Lower lobe of right lung (tissue), 2 donors: ENCODE data around the gene RAPGEF5. TPM values are rescaled to one million over a fixed set of nuclear protein-coding genes. Genes with fewer than 3 reads are reported as not detected.

ENCODE experiments used
- ATAC-seq, 2 donors: fragments of 200-7000 bp; cut with Tn5 transposase; one replicate each; pipeline ENCODE4 v1.9.1; 2020 to 2022; ENCODE audit warnings: mild to moderate bottlenecking in 2 of 2, moderate library complexity in 2 of 2
- DNase-seq: peaks from one replicate; pipeline ENCODE4 v3.0.0-alpha.2; 2020
- H3K27ac ChIP-seq: fragments of 200-600 bp; one replicate; pipeline ENCODE4 v1.8.0; 2022
- H3K27me3 ChIP-seq: fragments of 200-600 bp; one replicate; pipeline ENCODE4 v1.8.0; 2022; ENCODE audit warnings: low read depth
- H3K36me3 ChIP-seq: fragments of 200-600 bp; one replicate; pipeline ENCODE4 v1.8.0; 2022; ENCODE audit warnings: mild to moderate bottlenecking
- H3K4me1 ChIP-seq: fragments of 200-600 bp; one replicate; pipeline ENCODE4 v1.8.0; 2022
- H3K4me3 ChIP-seq: fragments of 200-600 bp; one replicate; pipeline ENCODE4 v1.8.0; 2022; ENCODE audit warnings: mild to moderate bottlenecking
- H3K9me3 ChIP-seq: fragments of 200-600 bp; one replicate; pipeline ENCODE4 v1.8.0; 2022
- intact Hi-C: fragments of 100-400 bp; cut with DNase I; formaldehyde crosslinking; loops from one replicate; pipeline ENCODE4 v1.11.0; 2022
- total RNA-seq: library from RNA; stranded (reverse); fragmentation: NEBNext Ultra II Directional; extraction: Animal tissue kit (Norgen Biotek cat#: 25700); gene quantifications from one replicate; pipeline ENCODE4 v1.2.1, GENCODE V29; 2021
- TF ChIP-seq, protein P1 (sequence below): fragments of 200-600 bp; IDR thresholded peaks from one replicate; pipeline ENCODE4 v1.8.0; 2022; ENCODE audit warnings: antibody characterized with exemption, mild to moderate bottlenecking
- donor health status: DM: no; HTN: yes; CAD: no; lungs with severe emphysema.

RAPGEF5 gene
- total RNA-seq, 1 donor from 2014 or later, result 85.1 TPM

- no peak for ATAC-seq
- H3K9me3 ChIP-seq, result peaks cover 6% of the 10 kb centered on the region
- DNase-seq, result no peak
These were observed 8.6 kb downstream of the RAPGEF5 start for GRCh38 chr7:22348379-22348778.

GRCh38 chr7:22346383-22347107 is 10.4 kb downstream of the RAPGEF5 start:
- no peak for DNase-seq
- Histone ChIP-seq H3K9me3 (no peaks in the 10 kb centered on the region), H3K4me1 (peaks cover 8% of the 10 kb centered on the region), H3K36me3 (no peaks in the 10 kb centered on the region), H3K27ac (no peak overlapping the region), H3K4me3 (no peak overlapping the region), H3K27me3 (no peaks in the 10 kb centered on the region)
- intact Hi-C loops, result no loop called here
- TF ChIP-seq, protein P1, sequence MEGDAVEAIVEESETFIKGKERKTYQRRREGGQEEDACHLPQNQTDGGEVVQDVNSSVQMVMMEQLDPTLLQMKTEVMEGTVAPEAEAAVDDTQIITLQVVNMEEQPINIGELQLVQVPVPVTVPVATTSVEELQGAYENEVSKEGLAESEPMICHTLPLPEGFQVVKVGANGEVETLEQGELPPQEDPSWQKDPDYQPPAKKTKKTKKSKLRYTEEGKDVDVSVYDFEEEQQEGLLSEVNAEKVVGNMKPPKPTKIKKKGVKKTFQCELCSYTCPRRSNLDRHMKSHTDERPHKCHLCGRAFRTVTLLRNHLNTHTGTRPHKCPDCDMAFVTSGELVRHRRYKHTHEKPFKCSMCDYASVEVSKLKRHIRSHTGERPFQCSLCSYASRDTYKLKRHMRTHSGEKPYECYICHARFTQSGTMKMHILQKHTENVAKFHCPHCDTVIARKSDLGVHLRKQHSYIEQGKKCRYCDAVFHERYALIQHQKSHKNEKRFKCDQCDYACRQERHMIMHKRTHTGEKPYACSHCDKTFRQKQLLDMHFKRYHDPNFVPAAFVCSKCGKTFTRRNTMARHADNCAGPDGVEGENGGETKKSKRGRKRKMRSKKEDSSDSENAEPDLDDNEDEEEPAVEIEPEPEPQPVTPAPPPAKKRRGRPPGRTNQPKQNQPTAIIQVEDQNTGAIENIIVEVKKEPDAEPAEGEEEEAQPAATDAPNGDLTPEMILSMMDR, result no peak
- ATAC-seq, result peak; percentile 89 to 94

More at GRCh38 chr7:22348379-22348778, 8.6 kb downstream of the RAPGEF5 start:
- Histone ChIP-seq H3K27me3 (no peaks in the 10 kb centered on the region), H3K36me3 (no peaks in the 10 kb centered on the region), H3K27ac (no peak overlapping the region), H3K4me1 (peaks cover 8% of the 10 kb centered on the region), H3K4me3 (no peak overlapping the region)
- intact Hi-C loops, result no loop called here
- TF ChIP-seq, protein P1, result no peak

DNA sequence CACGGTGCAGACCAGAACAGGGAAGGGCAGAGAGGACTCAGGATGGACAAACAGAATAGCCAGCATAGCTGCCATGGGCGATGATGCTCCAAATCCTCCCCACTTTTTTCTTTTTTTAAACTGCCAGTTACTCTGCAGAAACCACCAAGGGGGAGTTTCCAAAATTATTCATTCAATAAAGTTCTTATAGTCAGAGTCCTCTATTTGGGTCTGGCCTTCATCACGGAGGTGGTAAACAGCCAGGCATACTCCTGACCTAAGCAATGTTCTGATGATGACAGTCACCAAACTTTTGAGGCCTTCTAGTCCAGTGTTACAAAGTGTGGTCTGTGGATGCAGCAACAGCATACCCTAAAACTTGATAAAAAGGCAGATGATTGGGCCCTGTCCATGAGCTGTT is 12.3 kb downstream of the RAPGEF5 start:
- Histone ChIP-seq H3K27ac (no peak overlapping the region), H3K36me3 (no peaks in the 10 kb centered on the region), H3K9me3 (no peaks in the 10 kb centered on the region), H3K27me3 (no peaks in the 10 kb centered on the region), H3K4me3 (no peak overlapping the region), H3K4me1 (no peaks in the 10 kb centered on the region)
- no peak for ATAC-seq
- TF ChIP-seq, protein P1, result no peak
- DNase-seq, result no peak
- intact Hi-C loops, result no loop called here

- Histone ChIP-seq H3K27me3 (no peaks in the 10 kb centered on the region), H3K4me3 (no peak overlapping the region), H3K4me1 (no peaks in the 10 kb centered on the region), H3K9me3 (no peaks in the 10 kb centered on the region), H3K36me3 (no peaks in the 10 kb centered on the region), H3K27ac (no peak overlapping the region)
- ATAC-seq, result no peak
- TF ChIP-seq, protein P1, result no peak
- no peak for DNase-seq
- intact Hi-C loops, result no loop called here
These were observed 13.3 kb downstream of the RAPGEF5 start for GRCh38 chr7:22343612-22344011.

DNA sequence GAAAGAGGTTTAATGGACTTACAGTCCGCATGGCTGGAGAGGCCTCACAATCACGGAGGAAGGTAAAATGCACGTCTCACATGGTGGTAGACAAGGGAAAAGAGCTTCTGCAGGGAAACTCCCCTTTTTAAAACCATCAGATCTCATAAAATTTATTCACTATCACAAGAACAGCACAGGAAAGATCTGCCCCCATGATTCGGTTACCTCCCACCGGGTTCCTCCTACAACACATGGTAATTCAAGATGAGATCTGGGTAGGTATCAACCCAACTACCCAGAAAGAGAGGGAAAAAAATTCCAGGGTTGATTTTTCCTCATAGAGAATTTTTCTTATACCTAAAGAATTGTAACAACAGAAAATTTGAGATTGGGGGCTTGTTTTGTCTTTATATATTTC is 13.9 kb downstream of the RAPGEF5 start:
- no peaks in the 10 kb centered on the region for H3K36me3 ChIP-seq
- no peak overlapping the region for H3K27ac ChIP-seq
- H3K4me1 ChIP-seq, result no peaks in the 10 kb centered on the region
- intact Hi-C loops, result no loop called here
- DNase-seq (no peak), ATAC-seq (no peak)
- H3K27me3 ChIP-seq, result no peaks in the 10 kb centered on the region
- H3K9me3 ChIP-seq, result no peaks in the 10 kb centered on the region
- no peak overlapping the region for H3K4me3 ChIP-seq
- TF ChIP-seq, protein P1, result no peak
